Prostate gland (tissue), 2 donors: ENCODE results near the gene UBAP2L.

Experiments
- POLR2A ChIP-seq: fragments of 450-650 bp; IDR thresholded peaks from one replicate; pipeline ENCODE4 v1.6.1; 2016; ENCODE audit warnings: antibody characterized with exemption, mild to moderate bottlenecking
- TF ChIP-seq, protein P1 (sequence below), 4 experiments: fragments of 200-600 bp in 2 of 4; fragments of 450-650 bp in 2 of 4; sonication (generic) in 2 of 4; IDR thresholded peaks; 1 replicate in 3 of 4; 2 replicates in 1 of 4; pipeline ENCODE4 v1.5.1; 2016 to 2019; ENCODE audit warnings: antibody characterized with exemption in 4 of 4, mild to moderate bottlenecking in 2 of 4, moderate library complexity in 2 of 4

DNA sequence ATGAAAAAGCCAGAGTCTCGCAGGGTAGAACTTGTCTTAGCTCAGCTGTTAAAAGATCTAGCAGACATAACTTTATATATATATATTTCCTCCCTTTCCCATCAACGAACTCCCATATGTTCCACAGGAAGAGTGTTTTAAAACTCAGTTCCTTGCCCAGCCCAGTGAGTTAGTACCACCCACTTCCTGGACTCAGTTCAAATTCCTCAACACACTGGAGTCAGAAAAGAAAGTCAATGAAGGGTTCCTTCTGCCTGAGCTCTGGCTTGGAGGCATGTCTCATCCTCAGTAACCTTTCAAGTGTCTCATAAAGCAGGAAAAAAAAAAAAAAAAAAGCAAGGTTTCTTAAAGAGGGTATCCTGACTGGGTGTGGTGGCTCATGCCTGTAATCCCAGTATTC is 44.4 kb upstream of the UBAP2L start:
- no peak for TF ChIP-seq POLR2A
- TF ChIP-seq, protein P1, sequence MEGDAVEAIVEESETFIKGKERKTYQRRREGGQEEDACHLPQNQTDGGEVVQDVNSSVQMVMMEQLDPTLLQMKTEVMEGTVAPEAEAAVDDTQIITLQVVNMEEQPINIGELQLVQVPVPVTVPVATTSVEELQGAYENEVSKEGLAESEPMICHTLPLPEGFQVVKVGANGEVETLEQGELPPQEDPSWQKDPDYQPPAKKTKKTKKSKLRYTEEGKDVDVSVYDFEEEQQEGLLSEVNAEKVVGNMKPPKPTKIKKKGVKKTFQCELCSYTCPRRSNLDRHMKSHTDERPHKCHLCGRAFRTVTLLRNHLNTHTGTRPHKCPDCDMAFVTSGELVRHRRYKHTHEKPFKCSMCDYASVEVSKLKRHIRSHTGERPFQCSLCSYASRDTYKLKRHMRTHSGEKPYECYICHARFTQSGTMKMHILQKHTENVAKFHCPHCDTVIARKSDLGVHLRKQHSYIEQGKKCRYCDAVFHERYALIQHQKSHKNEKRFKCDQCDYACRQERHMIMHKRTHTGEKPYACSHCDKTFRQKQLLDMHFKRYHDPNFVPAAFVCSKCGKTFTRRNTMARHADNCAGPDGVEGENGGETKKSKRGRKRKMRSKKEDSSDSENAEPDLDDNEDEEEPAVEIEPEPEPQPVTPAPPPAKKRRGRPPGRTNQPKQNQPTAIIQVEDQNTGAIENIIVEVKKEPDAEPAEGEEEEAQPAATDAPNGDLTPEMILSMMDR (IDR thresholded peaks at IDR 0.05) = no peak
